ENCODE results near the gene H2BK1. TPM values are rescaled to one million over a fixed set of nuclear protein-coding genes. Genes with fewer than 3 reads are reported as not detected.

Gene H2BK1
- total and polyA plus RNA-seq, 9 donors = not detected

GRCh38 chr7:151245360-151246101, 35.2 kb upstream of the H2BK1 start:
- peaks cover 59% of the 10 kb centered on the region for H3K4me1 ChIP-seq (ENCODE audit: control insufficient read depth, insufficient read depth, low read length)
- peak; percentile 48 for DNase-seq

GRCh38 chr7:151244841-151245346, 34.6 kb upstream of the H2BK1 start:
- peaks cover 55% of the 10 kb centered on the region for H3K4me1 ChIP-seq (ENCODE audit: control insufficient read depth, insufficient read depth, low read length)
- peak overlapping the region; percentile 9 for H3K27ac ChIP-seq (ENCODE audit: low read length)
- H3K4me3 ChIP-seq (ENCODE audit: low read length) = peak overlapping the region; percentile 4
- WGBS (ENCODE audit: insufficient coverage) = 20% methylated on average over 9 of the region's 15 CpGs
- no peaks in the 10 kb centered on the region for H3K9me3 ChIP-seq (replicated peaks; ENCODE audit: control insufficient read depth, low read depth, low read length)
- no peak for DNase-seq
- peaks cover 35% of the 10 kb centered on the region for H3K36me3 ChIP-seq (ENCODE audit: control insufficient read depth, insufficient read depth, low read length)
- peaks cover 7% of the 10 kb centered on the region for H3K27me3 ChIP-seq (ENCODE audit: control insufficient read depth, insufficient read depth, low read length)

More at GRCh38 chr7:151245360-151246101, 35.2 kb upstream of the H2BK1 start:
- H3K4me3 ChIP-seq (ENCODE audit: low read length) = peak overlapping the region; percentile 90
- no peaks in the 10 kb centered on the region for H3K9me3 ChIP-seq (replicated peaks; ENCODE audit: control insufficient read depth, low read depth, low read length)
- H3K27ac ChIP-seq (ENCODE audit: low read length) = peak overlapping the region; percentile 96
- peaks cover 7% of the 10 kb centered on the region for H3K27me3 ChIP-seq (ENCODE audit: control insufficient read depth, insufficient read depth, low read length)
- 3% methylated on average over 43 of the region's 60 CpGs for WGBS (ENCODE audit: insufficient coverage)
- peaks cover 29% of the 10 kb centered on the region for H3K36me3 ChIP-seq (ENCODE audit: control insufficient read depth, insufficient read depth, low read length)

GRCh38 chr7:151244196-151244840, 34.0 kb upstream of the H2BK1 start:
- WGBS (ENCODE audit: insufficient coverage) = 11% methylated on average over 4 of the region's 10 CpGs
- Histone ChIP-seq H3K4me1 (ENCODE audit: control insufficient read depth, insufficient read depth, low read length) (peaks cover 49% of the 10 kb centered on the region), H3K4me3 (ENCODE audit: low read length) (no peak overlapping the region)

GRCh38 chr7:151243408-151244195, 33.3 kb upstream of the H2BK1 start:
- peak; percentile 52 for DNase-seq
- WGBS (ENCODE audit: insufficient coverage) = 46% methylated on average over 9 of the region's 17 CpGs
- H3K9me3 ChIP-seq (replicated peaks; ENCODE audit: control insufficient read depth, low read depth, low read length) = no peaks in the 10 kb centered on the region
- no peak overlapping the region for H3K4me3 ChIP-seq (ENCODE audit: low read length)
- H3K27ac ChIP-seq (ENCODE audit: low read length) = peak overlapping the region; percentile 0
- H3K4me1 ChIP-seq (ENCODE audit: control insufficient read depth, insufficient read depth, low read length) = peaks cover 47% of the 10 kb centered on the region
- peaks cover 48% of the 10 kb centered on the region for H3K36me3 ChIP-seq (ENCODE audit: control insufficient read depth, insufficient read depth, low read length)
- peaks cover 7% of the 10 kb centered on the region for H3K27me3 ChIP-seq (ENCODE audit: control insufficient read depth, insufficient read depth, low read length)

More at GRCh38 chr7:151244196-151244840, 34.0 kb upstream of the H2BK1 start:
- Histone ChIP-seq H3K27me3 (ENCODE audit: control insufficient read depth, insufficient read depth, low read length) (peaks cover 7% of the 10 kb centered on the region), H3K27ac (ENCODE audit: low read length) (peak overlapping the region; percentile 0), H3K9me3 (replicated peaks; ENCODE audit: control insufficient read depth, low read depth, low read length) (no peaks in the 10 kb centered on the region), H3K36me3 (ENCODE audit: control insufficient read depth, insufficient read depth, low read length) (peaks cover 41% of the 10 kb centered on the region)
- peak; percentile 62 for DNase-seq

GRCh38 chr7:151243045-151243349, 32.7 kb upstream of the H2BK1 start:
- Histone ChIP-seq H3K9me3 (replicated peaks; ENCODE audit: control insufficient read depth, low read depth, low read length) (no peaks in the 10 kb centered on the region), H3K36me3 (ENCODE audit: control insufficient read depth, insufficient read depth, low read length) (peaks cover 54% of the 10 kb centered on the region), H3K27me3 (ENCODE audit: control insufficient read depth, insufficient read depth, low read length) (peaks cover 7% of the 10 kb centered on the region), H3K27ac (ENCODE audit: low read length) (no peak overlapping the region), H3K4me1 (ENCODE audit: control insufficient read depth, insufficient read depth, low read length) (peaks cover 48% of the 10 kb centered on the region), H3K4me3 (ENCODE audit: low read length) (no peak overlapping the region)
- no peak for DNase-seq
- 40% methylated on average over 2 of the region's 2 CpGs for WGBS (ENCODE audit: insufficient coverage)

GRCh38 chr7:151242159-151243044, 32.1 kb upstream of the H2BK1 start:
- H3K9me3 ChIP-seq (replicated peaks; ENCODE audit: control insufficient read depth, low read depth, low read length) = no peaks in the 10 kb centered on the region
- no peak overlapping the region for H3K27ac ChIP-seq (ENCODE audit: low read length)
- WGBS (ENCODE audit: insufficient coverage) = 55% methylated on average over 12 of the region's 20 CpGs
- no peak for DNase-seq
- H3K36me3 ChIP-seq (ENCODE audit: control insufficient read depth, insufficient read depth, low read length) = peaks cover 60% of the 10 kb centered on the region
- H3K4me1 ChIP-seq (ENCODE audit: control insufficient read depth, insufficient read depth, low read length) = peaks cover 51% of the 10 kb centered on the region
- no peak overlapping the region for H3K4me3 ChIP-seq (ENCODE audit: low read length)
- H3K27me3 ChIP-seq (ENCODE audit: control insufficient read depth, insufficient read depth, low read length) = peaks cover 7% of the 10 kb centered on the region

GRCh38 chr7:151241755-151242096, 31.4 kb upstream of the H2BK1 start:
- H3K4me3 ChIP-seq (ENCODE audit: low read length) = no peak overlapping the region
- H3K27ac ChIP-seq (ENCODE audit: low read length) = no peak overlapping the region
- H3K27me3 ChIP-seq (ENCODE audit: control insufficient read depth, insufficient read depth, low read length) = peaks cover 7% of the 10 kb centered on the region
- no peak for DNase-seq
- WGBS (ENCODE audit: insufficient coverage) = 88% methylated on average over 9 of the region's 9 CpGs
- peaks cover 67% of the 10 kb centered on the region for H3K36me3 ChIP-seq (ENCODE audit: control insufficient read depth, insufficient read depth, low read length)
- peaks cover 46% of the 10 kb centered on the region for H3K4me1 ChIP-seq (ENCODE audit: control insufficient read depth, insufficient read depth, low read length)
- H3K9me3 ChIP-seq (replicated peaks; ENCODE audit: control insufficient read depth, low read depth, low read length) = no peaks in the 10 kb centered on the region

GRCh38 chr7:151240942-151241754, 30.9 kb upstream of the H2BK1 start:
- 80% methylated on average over 7 of the region's 7 CpGs for WGBS (ENCODE audit: insufficient coverage)

GRCh38 chr7:151240536-151240935, 30.2 kb upstream of the H2BK1 start:
- no peaks in the 10 kb centered on the region for H3K9me3 ChIP-seq (replicated peaks; ENCODE audit: control insufficient read depth, low read depth, low read length)
- peaks cover 7% of the 10 kb centered on the region for H3K27me3 ChIP-seq (ENCODE audit: control insufficient read depth, insufficient read depth, low read length)
- peaks cover 79% of the 10 kb centered on the region for H3K36me3 ChIP-seq (ENCODE audit: control insufficient read depth, insufficient read depth, low read length)
- H3K4me3 ChIP-seq (ENCODE audit: low read length) = no peak overlapping the region
- DNase-seq = no peak
- no peak overlapping the region for H3K27ac ChIP-seq (ENCODE audit: low read length)
- WGBS (ENCODE audit: insufficient coverage) = 100% methylated on average over 1 of the region's 4 CpGs
- H3K4me1 ChIP-seq (ENCODE audit: control insufficient read depth, insufficient read depth, low read length) = peaks cover 36% of the 10 kb centered on the region

More at GRCh38 chr7:151240942-151241754, 30.9 kb upstream of the H2BK1 start:
- Histone ChIP-seq H3K27ac (ENCODE audit: low read length) (no peak overlapping the region), H3K4me3 (ENCODE audit: low read length) (no peak overlapping the region), H3K4me1 (ENCODE audit: control insufficient read depth, insufficient read depth, low read length) (peaks cover 42% of the 10 kb centered on the region), H3K9me3 (replicated peaks; ENCODE audit: control insufficient read depth, low read depth, low read length) (no peaks in the 10 kb centered on the region), H3K27me3 (ENCODE audit: control insufficient read depth, insufficient read depth, low read length) (peaks cover 7% of the 10 kb centered on the region), H3K36me3 (ENCODE audit: control insufficient read depth, insufficient read depth, low read length) (peaks cover 73% of the 10 kb centered on the region)
- DNase-seq = no peak
